NCI-H2029 treated with DMSO at 0.1 percent for 48 hours (cell line): ENCODE results near the gene CCDC88A.
"Not testable (repeated sequence)": the region's sequence is repeated elsewhere in the genome, so short reads cannot be mapped to it uniquely, and the experiment has no call there.

ENCODE experiments used
- DNase-seq: peaks from one replicate; lab custom pipeline; 2025; lab: John Stamatoyannopoulos, UW

The CCDC88A gene

DNA sequence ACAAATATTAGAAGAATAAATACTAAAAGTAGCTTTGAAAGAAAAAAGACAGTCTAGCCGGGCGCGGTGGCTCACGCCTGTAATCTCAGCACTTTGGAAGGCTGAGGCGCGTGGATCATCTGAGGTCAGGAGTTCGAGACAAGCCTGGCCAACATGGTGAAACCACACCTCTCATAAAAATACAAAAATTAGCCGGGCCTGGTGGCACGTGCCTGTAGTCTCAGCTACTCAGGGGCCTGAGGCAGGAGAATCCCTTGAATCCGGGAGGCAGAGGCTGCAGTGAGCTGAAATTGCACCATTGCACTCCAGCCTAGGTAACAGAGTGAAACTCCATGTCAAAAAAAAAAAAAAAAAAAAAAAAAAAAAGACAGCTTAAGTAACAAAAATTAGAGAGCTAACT lies 34.1 kb downstream of the CCDC88A start:
- DNase-seq, result not testable (repeated sequence)

GRCh38 chr2:55384786-55385185 lies 34.9 kb downstream of the CCDC88A start:
- no peak for DNase-seq

- DNase-seq, result no peak
These were observed 48.3 kb downstream of the CCDC88A start for GRCh38 chr2:55371376-55371775.

DNA sequence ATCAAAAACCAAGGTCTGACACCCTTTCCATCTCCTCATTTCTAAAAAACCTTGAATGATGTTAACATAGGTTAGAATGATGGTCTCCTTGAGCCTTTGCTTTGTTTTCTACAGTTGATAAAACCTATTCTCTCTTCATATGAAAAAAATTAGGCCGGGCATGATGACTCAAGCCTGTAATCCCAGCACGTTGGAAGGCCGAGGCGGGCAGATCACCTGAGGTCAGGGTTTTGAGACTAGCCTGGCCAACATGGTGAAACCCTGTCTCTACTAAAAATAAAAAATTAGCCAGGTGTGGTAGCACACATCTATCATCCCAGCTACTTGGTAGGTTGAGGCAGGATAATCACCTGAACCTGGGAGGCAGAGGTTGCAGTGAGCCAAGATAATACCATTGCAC lies 49.4 kb downstream of the CCDC88A start:
- DNase-seq, result no peak

GRCh38 chr2:55365303-55365702 lies 54.4 kb downstream of the CCDC88A start:
- no peak for DNase-seq

GRCh38 chr2:55364189-55365055 lies 55.2 kb downstream of the CCDC88A start:
- DNase-seq, result no peak

GRCh38 chr2:55363636-55364035 lies 56.0 kb downstream of the CCDC88A start:
- DNase-seq, result no peak

GRCh38 chr2:55361465-55362189 lies 58.0 kb downstream of the CCDC88A start:
- DNase-seq, result no peak

DNA sequence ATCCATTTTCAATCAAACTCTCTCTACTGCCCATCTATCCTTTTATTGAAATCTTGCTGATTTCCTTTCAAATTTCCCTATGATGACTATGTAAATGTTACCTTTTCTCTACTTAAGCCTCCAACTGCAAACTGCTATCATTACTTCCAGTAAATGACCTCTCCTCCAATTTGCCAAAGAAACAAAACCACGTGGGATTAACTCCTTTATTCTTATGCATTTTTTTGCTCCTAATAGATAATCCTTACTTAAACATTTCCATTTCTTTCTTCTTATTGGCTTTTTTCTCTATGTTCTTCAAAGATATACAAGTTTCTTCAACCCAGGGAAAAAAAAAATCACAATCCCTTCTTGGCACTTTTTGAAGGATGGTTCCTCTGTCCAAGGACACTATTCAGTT lies 61.2 kb downstream of the CCDC88A start:
- DNase-seq, result no peak

GRCh38 chr2:55357927-55358326 lies 61.7 kb downstream of the CCDC88A start:
- DNase-seq, result no peak

- no peak for DNase-seq
These were observed 62.5 kb downstream of the CCDC88A start for GRCh38 chr2:55357164-55357563.

DNA sequence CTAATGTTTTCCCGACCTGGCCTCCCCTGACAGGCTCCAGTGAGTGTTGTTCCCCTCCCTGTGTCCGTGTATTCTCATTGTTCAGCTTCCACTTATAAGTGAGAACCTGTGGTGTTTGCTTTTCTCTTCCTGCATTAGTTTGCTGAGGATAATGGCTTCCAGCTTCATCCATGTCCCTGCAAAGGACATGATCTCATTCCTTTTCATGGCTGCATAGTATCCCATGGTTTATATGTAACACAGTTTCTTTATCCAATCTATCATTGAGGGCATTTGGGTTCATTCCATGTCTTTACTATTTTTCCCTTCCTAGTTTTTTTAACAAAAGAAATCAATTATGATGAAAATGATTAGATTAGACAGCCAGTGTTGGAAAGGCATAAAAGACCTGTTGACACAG lies 63.5 kb downstream of the CCDC88A start:
- DNase-seq, result not testable (repeated sequence)

DNA sequence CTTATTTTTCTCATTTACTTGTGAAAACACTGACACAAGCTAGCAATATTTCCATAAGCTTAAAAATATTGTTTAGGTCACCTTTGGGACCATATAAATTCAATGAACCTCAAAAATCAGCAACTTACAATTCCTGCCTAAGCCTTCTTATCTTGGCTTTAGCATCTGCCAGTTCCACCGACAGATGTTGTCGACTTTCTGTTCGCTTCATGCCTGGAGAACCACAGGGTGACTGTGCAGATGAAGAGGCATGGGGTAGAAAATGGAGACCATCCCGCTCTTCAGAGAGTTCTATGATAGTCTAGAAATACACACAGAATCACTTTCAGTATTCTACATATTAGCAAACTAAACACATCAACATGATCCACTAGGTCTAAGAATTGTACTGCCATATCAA lies 64.2 kb downstream of the CCDC88A start:
- DNase-seq, result no peak

GRCh38 chr2:55351672-55352071 lies 68.0 kb downstream of the CCDC88A start:
- no peak for DNase-seq

DNA sequence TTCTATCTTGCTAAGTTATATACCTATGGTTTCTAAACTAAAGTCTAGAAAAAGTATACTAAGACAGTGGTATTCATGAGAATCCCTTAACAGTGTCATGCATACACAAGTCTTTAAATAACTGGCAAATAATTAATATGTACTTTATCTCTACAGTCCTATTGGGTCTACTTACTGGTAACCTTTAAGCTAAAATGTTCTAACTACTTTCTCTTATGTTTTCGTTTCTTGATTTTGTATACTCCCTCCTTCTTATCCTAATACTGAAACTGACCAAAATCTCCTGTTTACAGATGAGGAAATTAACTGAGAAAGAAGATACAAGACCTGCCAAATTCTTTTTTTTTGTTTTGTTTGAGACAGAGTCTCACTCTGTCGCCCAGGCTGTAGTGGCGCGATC lies 74.6 kb downstream of the CCDC88A start:
- DNase-seq, result no peak

GRCh38 chr2:55338268-55338667 lies 81.4 kb downstream of the CCDC88A start:
- no peak for DNase-seq

DNA sequence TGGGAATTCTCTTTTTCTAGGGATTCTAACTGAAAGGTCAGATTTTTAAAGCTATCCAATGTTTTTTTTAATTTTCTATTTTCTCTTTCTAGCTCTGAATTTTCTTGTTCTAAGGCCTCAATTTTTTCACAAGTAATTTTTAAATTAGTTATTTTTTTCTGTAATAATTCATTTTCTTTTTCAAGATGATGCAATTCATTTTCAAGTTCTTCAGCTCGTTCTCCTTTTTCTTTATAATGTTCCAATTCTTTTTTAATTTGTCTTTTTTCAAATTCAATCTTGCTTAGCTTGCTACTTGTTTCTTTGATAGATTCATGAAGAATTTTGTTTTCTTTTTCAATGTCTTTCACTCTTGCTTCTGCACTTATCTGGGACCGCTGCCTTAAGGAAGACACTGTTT lies 84.9 kb downstream of the CCDC88A start:
- DNase-seq, result no peak

DNA sequence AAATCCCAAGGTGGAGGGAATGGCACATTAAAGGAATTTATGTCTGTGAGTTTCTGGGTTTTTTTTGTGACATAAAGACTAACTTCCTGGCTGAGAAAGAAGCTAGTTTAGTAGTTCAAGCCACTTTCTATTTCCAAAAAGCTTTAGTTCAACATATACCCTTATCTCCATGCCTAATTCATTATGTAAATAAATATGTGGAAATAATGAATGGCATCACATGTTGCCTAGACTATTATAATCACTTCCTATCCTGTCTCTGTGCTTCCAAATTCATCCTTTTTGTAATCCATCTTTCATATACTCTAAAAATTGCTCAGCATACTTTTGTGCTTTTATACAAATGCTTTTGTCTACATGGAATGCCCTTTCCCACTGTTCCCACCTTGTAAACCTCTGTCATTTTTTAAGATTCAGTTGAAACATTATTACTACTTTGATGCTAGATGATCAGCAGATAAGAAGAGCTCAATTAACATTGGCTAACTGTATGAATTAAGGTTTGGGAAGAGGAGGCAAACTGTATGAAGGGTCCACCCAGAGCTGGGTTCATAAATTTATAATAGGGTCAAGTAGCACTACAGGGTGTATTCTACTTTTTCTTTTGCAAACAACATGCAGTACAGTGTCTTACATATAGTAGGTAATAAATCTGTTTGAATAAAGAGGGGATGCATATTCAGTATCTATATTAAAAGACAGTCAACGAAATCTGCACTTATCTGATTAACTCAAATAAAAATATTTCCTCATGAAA lies 88.9 kb downstream of the CCDC88A start:
- no peak for DNase-seq

DNA sequence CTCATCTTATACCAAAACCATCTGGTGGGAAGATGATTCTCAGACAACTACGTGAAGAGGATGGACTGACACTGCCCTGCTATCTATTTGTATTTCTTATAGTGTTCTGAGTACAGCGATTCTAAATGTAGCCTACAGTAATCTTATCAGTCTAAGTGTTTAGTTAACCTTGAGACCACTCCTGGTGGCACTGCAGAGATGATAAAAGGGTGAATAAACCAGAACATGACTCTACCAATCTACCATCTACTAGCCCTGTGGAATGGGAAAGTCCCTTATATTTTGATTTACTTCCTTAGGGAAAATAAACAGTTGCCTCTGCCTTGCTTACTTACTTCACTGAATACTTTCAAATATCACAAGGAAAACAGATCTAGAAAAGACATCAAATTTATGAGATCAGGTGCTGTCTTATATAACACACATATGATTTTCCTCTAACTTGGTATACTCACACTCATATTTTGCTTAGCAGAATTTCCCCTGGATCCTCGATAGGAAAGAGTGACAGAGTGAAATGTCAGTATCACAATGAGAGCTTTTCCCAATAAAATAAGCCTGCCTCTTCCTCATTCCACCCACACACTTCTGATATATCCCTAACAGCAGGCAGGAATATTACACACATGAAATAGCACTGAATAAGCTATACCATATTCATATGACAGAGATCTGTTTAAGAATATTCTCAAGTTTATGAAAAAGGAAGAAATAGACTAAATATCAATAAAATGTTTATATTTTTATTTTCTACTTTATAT lies 92.0 kb downstream of the CCDC88A start:
- DNase-seq, result no peak

DNA sequence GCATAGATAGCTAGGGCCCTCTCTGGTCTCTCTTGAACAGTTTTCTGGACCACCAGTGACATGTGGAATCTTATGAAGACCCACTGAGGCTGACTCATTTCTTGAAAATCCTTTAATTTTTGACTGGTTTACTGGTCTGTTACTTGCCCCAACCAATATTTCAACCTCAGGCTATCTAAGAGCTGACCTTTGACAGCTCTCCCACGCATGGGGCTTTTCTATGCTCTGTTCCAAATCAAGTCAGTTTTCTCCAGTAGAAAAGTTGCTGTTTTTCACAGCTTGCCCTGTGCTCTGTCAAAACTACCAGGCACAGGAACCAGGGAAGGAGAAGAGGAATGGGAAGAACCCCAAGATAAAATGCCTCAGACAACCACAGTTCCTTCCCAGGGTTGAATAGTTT lies 104.7 kb downstream of the CCDC88A start:
- no peak for DNase-seq

- no peak for DNase-seq
These were observed 108.2 kb downstream of the CCDC88A start for GRCh38 chr2:55311444-55311870.

DNA sequence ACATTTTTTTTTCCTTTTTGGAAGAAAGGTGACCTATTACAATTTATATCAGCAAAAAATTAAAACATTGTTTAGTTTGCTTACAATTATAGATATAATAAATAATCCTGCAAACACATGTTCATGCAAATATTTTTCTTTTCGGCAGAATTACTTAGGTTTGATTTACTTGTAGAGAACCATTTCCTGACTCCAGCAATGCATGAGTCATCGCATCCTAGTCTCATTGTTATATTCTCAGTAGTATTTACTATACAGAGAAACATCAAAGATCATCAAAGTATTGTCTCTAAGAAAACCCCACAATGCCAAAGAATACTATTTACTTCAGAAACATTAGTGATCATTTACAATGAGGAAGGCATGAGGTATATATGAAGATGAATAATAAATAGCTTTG lies 110.2 kb downstream of the CCDC88A start:
- no peak for DNase-seq
